HG03565 (cell line): ENCODE measurements around the gene SHLD2.
"Not testable (repeated sequence)": the region's sequence is repeated elsewhere in the genome, so short reads cannot be mapped to it uniquely, and the experiment has no call there.

Source experiments
- ATAC-seq: cut with Tn5 transposase; IDR thresholded peaks from one replicate; pipeline ENCODE4 v1.9.1; 2021; ENCODE audit warnings: mild to moderate bottlenecking, moderate library complexity; ENCODE audit not compliant: unreplicated experiment

SHLD2 gene

GRCh38 chr10:87084291-87084782 is 10.7 kb upstream of the SHLD2 start:
- peak; percentile 53 for ATAC-seq

- ATAC-seq = no peak
Observed at GRCh38 chr10:87085537-87085936, 9.5 kb upstream of the SHLD2 start.

DNA sequence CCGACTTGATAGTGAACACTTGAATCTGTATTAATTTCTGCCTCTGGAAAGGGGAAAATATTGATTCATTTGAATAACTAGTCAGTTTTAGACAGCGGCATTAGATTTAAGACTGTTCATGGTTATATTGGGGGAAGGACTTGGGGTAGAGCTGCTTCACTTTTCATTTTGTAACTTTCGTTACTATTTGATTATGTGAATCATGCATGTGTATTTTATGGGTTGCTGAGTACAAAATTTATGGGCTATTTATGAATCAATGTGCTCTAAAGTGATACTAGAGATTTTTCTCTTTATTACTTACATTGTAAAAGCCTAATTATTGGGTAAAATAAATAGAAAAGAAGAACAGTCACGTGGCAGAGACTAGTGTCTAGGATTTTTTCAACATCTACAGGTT is 5.3 kb upstream of the SHLD2 start:
- ATAC-seq = no peak

DNA sequence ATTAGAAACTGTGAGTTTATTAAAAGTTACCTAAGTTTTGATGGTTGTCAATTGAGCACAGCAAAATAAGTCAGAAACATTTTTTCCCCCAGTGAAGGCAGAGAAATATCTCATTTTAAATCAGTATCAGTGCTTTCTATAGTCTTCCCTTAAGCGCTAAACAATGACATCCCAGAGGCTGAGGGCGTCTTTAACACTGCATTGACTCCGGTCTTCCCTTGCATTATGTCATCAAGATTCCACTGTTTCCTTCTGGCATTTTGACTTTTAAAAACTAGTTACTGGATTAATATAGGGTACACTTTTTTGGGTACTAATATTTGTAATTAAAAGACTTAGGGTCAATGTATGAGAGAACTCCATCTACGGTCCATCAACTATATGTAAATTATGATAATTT is 4.2 kb upstream of the SHLD2 start:
- no peak for ATAC-seq

GRCh38 chr10:87092376-87092860 is 2.6 kb upstream of the SHLD2 start:
- ATAC-seq = no peak

- ATAC-seq = no peak
Observed at GRCh38 chr10:87092861-87093631, 2.0 kb upstream of the SHLD2 start.

DNA sequence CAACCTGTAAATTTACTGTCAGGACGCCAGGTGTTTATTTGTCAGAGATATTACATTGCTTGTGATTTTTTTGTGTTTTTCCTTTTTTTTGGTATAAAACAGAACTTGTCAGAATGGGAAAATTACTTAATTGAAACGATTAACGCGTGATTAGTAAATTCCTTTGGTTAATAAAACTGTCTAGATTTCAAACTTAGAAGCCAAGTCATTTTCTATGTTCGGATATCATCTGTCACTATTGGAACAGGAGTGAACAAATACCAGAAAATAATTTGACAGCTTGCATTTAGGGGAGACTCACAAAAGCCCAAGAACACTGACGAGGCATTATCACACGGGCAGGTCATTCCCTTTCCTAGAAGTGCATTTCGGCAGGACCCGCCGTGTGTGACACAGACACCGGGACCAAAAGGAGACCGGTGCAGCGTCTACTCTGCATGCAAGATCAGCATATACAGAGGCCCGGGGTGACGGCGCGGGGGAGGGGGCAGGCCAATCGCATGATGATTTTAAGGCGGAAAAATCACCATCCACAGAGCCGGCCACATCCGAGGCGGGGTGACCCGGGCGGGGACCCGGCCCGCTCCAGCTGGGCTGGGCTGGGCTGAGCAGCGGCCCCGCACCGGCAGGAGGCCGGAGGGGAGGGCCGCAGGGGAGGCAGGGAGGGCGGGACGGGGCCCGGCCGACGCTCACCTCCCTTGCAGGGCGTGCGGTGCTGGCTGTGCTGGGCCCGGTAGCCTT is 1.2 kb upstream of the SHLD2 start:
- ATAC-seq = peak; percentile 10

DNA sequence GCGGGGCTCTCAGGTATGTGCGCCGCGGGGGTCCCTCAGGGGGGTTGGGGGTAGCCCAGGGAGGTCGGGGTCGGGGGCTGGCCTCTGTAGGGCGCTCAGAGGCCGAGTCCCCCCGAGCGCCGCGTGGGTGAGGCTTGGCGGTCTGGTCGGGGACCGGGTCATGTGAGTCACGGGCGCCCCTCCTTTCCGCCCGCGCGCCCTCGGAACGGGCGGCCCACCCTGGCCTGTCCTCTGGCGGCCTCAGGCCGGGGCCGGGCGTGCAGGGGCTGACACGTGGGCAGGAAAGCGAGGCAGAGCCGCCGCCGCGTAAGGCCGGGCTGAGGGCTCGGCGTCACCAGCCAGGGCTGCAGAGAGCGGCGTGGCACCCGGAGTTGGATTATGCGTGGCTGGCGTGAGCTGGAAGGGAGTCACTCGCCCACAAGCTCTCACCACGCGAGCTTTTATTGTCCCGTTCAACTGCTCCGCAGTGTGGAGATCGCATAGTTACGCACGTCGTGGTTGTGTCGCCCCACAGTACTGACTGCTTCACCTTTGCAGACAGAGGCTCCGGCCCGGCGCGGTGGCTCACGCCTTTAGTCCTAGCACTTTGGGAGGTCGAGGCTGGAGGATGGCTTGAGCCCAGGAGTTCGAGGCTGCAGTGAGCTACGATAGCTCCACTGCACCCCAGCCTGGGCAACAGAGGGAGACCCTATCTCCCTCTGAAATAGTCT is 385 bp downstream of the SHLD2 start:
- ATAC-seq = peak; percentile 49

GRCh38 chr10:87101996-87102395 is 7.0 kb downstream of the SHLD2 start:
- ATAC-seq = no peak

DNA sequence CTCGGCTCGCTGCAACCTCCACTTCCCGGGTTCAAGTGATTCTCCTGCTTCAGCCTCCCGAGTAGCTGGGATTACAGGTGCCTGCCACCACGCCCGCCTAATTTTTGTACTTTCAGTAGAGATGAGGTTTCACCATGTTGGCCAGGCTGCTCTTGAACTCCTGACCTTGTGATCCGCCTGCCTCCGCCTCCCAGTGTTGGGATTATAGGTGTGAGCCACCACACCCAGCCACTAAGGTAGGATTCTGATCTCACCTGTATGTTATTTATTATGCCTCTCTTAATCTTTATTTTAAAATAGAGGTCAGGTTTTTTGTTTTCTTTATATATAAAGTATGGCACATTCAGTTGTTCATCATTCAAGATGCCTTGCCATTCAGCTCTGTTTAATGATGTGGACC is 9.7 kb downstream of the SHLD2 start:
- not testable (repeated sequence) for ATAC-seq

DNA sequence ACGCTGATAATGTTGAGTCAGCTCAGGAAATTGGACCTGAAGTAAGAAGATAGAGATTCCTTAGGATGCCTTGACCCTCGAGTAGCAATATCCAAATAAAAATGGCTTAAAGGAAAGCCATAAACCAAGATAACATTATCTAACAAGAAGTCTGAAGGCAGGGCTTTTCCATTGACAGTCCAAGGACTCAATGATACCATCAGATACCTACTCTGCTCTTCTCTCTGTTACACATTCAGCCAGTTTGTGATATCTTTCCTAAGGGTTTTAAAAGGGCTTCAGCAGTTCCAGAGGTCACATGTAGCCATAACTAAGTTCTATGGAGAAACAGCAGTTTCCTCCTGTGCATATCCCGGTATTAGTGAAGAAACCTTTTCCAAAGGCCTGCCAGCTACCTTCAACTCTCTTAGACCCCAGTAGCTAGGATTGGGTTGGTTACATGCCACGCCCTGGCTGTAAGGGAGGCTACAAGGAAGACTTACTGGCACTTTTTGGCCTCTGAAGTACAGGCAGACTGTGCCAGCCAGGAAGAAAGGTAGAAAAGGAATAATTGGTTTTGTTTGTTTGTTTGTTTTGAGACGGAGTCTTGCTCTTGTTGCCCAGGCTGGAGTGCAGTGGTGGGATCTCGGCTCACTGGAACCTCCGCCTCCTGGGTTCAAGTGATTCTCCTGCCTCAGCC is 10.6 kb downstream of the SHLD2 start:
- ATAC-seq = no peak

- not testable (repeated sequence) for ATAC-seq
Observed at GRCh38 chr10:87118122-87118521, 23.1 kb downstream of the SHLD2 start.

- not testable (repeated sequence) for ATAC-seq
Observed at GRCh38 chr10:87119029-87119428, 24.0 kb downstream of the SHLD2 start.

DNA sequence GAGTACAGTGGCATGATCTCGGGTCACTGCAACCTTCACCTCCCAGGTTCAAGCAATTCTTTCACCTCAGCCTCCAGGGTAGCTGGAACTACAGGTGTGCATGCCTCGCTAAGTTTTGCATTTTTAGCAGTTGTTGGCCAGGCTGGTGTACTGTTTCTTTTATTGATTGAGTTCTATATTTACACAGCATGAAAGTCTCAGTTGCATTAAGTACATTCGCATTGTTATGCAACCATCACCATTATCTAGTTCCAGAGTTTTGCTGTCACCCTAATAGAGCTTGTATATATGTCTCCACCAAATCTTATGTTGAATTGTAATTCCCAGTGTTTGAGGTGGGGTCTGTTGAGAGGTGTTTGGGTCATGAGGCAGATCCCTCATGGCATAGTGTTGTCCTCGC is 28.3 kb downstream of the SHLD2 start:
- not testable (repeated sequence) for ATAC-seq

DNA sequence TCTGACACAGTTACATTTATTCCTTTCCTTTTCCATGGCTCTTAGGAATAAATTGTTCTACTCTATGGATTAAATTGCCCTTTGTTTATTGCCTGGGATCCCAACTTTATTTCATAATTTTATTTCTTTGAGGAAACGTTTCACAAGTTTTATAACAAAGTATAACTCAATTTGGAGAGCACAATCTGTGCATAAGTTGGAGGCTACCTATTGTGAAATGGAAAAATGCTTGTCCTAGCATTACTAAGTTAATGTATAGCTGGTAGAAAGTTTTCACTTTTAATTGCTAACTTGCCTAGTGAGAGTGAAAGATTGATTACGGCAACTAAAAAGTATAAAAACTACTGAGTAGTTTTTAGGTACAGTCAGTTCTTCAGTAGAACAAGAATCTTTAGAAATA is 32.0 kb downstream of the SHLD2 start:
- not testable (repeated sequence) for ATAC-seq

DNA sequence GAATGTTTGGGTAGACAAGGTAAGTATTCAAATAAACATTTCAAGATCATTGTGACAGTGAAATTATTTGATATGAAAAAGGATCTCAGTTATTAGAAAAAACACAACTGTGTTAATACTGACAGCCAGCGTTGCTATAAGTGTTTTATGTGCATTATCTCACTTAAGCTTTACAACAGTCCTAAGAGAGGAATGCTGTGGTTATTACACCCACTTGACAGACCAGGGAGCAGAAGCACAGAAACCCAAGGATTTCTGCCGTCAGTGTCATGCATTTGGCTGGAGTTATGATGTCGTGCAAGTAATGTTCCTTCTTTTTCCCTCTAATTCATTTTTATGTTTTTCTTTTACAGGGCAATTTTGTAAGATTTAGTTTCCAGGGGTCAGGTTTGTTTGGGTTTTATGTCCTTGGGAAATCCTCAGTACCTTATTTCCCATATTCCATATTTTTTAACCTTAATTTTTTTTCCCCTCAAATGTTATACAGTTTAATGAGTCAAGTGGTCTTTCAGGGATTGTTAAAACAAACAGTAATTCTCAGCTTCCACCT is 32.7 kb downstream of the SHLD2 start:
- ATAC-seq = not testable (repeated sequence)

- not testable (repeated sequence) for ATAC-seq
Observed at GRCh38 chr10:87132176-87132575, 37.2 kb downstream of the SHLD2 start.

DNA sequence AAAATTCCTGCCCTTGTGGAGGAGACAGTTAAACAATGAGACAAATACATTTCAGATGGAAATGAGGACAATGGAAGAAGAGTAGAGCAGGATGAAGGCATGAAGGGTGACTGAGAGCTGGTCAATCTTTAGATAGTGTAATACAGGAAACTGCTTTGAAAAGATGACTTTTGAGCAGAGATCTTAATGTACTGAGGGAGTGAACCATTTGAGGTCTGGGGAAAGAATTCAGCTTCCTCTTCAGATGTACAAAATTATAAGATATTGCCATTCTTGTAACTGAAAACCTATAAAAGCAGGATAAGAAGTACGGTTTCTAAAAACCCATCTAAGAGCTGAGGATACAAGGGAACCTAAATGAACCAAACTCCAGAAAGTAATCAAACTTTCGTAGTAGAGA is 38.9 kb downstream of the SHLD2 start:
- not testable (repeated sequence) for ATAC-seq

DNA sequence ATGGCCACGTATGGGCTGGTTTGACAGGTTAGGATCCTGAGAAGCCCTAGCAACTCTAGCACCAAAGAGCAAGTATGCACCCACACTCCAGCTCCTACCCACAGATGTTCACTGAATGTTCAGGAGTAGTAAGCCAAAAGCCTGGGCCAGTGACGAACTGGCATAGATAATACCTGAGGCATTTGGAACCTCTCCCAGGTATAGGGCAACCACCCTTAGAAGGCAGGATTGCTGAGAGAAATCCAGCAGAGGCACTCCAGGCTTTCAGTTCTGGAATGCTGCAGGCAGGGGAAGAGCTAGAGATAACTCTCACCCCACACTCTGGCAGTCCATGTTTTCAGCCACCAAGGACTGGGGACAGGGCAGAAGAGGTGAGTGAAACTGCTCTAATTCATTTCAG is 39.4 kb downstream of the SHLD2 start:
- not testable (repeated sequence) for ATAC-seq

DNA sequence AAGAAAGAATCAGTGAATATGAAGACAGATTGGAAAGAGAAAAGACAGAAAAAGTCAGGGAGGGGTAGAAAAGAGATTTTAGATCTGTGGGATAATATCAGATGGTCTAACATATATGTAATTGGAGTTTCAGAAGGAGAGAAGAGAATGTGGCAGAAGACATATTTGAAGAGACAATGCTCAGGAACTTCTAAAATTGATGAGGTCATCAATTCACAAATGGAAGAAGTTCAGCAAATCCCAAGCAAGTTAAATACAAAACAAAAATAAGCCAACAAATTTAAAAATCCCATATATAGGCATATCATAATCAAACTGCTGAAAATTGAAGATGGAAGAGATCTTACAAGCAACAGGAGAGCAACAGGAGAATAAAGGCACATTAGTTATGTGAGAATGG is 42.5 kb downstream of the SHLD2 start:
- ATAC-seq = not testable (repeated sequence)
